SH-SY5Y (cell line): Measurements from ENCODE around the gene CES2.

Experiments used
- GATA2 ChIP-seq: IDR thresholded peaks from 2 replicates; pipeline ENCODE4 v1.6.1; 2011; ENCODE audit warnings: mild to moderate bottlenecking, low read depth, low read length
- GATA3 ChIP-seq: IDR thresholded peaks from 2 replicates; pipeline ENCODE4 v1.6.1; 2011; ENCODE audit warnings: low read depth, mild to moderate bottlenecking, low read length, moderate library complexity

Gene CES2

GRCh38 chr16:66906916-66907836 lies 28.1 kb upstream of the CES2 start:
- TF ChIP-seq GATA2 (no peak), GATA3 (no peak)

- no peak for TF ChIP-seq GATA3
- no peak for TF ChIP-seq GATA2
Measured at GRCh38 chr16:66908116-66908515, 27.2 kb upstream of the CES2 start.

GRCh38 chr16:66908762-66909559 lies 26.4 kb upstream of the CES2 start:
- no peak for TF ChIP-seq GATA3
- TF ChIP-seq GATA2 = no peak

- TF ChIP-seq GATA2 (no peak), GATA3 (no peak)
Measured at GRCh38 chr16:66910175-66910940, 25.0 kb upstream of the CES2 start.

GRCh38 chr16:66911112-66911511 lies 24.2 kb upstream of the CES2 start:
- TF ChIP-seq GATA2 (no peak), GATA3 (no peak)

- TF ChIP-seq GATA3 (no peak), GATA2 (no peak)
Measured at GRCh38 chr16:66911801-66912200, 23.5 kb upstream of the CES2 start.

- no peak for TF ChIP-seq GATA2
- no peak for TF ChIP-seq GATA3
Measured at GRCh38 chr16:66913081-66913480, 22.2 kb upstream of the CES2 start.

GRCh38 chr16:66913711-66914110 lies 21.6 kb upstream of the CES2 start:
- no peak for TF ChIP-seq GATA2
- TF ChIP-seq GATA3 = no peak

GRCh38 chr16:66914541-66914940 lies 20.8 kb upstream of the CES2 start:
- TF ChIP-seq GATA2 = no peak
- TF ChIP-seq GATA3 = no peak

GRCh38 chr16:66915041-66915440 lies 20.3 kb upstream of the CES2 start:
- TF ChIP-seq GATA3 (no peak), GATA2 (no peak)

GRCh38 chr16:66916518-66916917 lies 18.8 kb upstream of the CES2 start:
- TF ChIP-seq GATA2 (no peak), GATA3 (no peak)

- TF ChIP-seq GATA3 = no peak
- TF ChIP-seq GATA2 = no peak
Measured at GRCh38 chr16:66917741-66918140, 17.6 kb upstream of the CES2 start.

- no peak for TF ChIP-seq GATA3
- TF ChIP-seq GATA2 = no peak
Measured at GRCh38 chr16:66918355-66918754, 17.0 kb upstream of the CES2 start.

- TF ChIP-seq GATA2 (no peak), GATA3 (no peak)
Measured at GRCh38 chr16:66918803-66919568, 16.3 kb upstream of the CES2 start, which contains the start of gene CDH16. Gene CDH16, minus strand, starts transcription at chr16:66918885. Its CDS starts 820 bp downstream, at chr16:66918065.
